ENCODE measurements around the gene AGPAT1.

GRCh38 chr6:32204268-32204715 is 28.4 kb upstream of the AGPAT1 start:
- TF ChIP-seq GATA2 (IDR thresholded peaks at IDR 0.05; ENCODE audit: low read depth, low read length) (no peak), GATA3 (IDR thresholded peaks at IDR 0.05; ENCODE audit: low read depth, low read length) (no peak)

Measured in SH-SY5Y (cell line).